ENCODE data around the gene MPP2.

GRCh38 chr17:43945074-43945829 lies 37.9 kb upstream of the MPP2 start:
- TF ChIP-seq CTCF (IDR thresholded peaks at IDR 0.05) (no peak), POLR2AphosphoS5 (IDR thresholded peaks at IDR 0.05) (no peak), POLR2A (IDR thresholded peaks at IDR 0.05) (no peak)
